ENCODE measurements around the gene CCDC170. TPM values are rescaled to one million over a fixed set of nuclear protein-coding genes. Genes with fewer than 3 reads are reported as not detected.
"Not testable (repeated sequence)": the region's sequence is repeated elsewhere in the genome, so short reads cannot be mapped to it uniquely, and the experiment has no call there.

The CCDC170 gene
- total RNA-seq, 1 donor from 2014 or later: not detected

GRCh38 chr6:151539506-151540268, 45.9 kb downstream of the CCDC170 start:
- Histone ChIP-seq H3K36me3 (ENCODE audit: control insufficient read depth, insufficient read depth, low read length) (no peaks in the 10 kb centered on the region), H3K4me3 (ENCODE audit: low read depth, low read length) (no peak overlapping the region), H3K27me3 (ENCODE audit: control insufficient read depth, insufficient read depth, low read length) (no peaks in the 10 kb centered on the region)
- FAIRE-seq (no peak), DNase-seq (ENCODE audit: low read depth) (no peak)
- TF ChIP-seq, protein P1, sequence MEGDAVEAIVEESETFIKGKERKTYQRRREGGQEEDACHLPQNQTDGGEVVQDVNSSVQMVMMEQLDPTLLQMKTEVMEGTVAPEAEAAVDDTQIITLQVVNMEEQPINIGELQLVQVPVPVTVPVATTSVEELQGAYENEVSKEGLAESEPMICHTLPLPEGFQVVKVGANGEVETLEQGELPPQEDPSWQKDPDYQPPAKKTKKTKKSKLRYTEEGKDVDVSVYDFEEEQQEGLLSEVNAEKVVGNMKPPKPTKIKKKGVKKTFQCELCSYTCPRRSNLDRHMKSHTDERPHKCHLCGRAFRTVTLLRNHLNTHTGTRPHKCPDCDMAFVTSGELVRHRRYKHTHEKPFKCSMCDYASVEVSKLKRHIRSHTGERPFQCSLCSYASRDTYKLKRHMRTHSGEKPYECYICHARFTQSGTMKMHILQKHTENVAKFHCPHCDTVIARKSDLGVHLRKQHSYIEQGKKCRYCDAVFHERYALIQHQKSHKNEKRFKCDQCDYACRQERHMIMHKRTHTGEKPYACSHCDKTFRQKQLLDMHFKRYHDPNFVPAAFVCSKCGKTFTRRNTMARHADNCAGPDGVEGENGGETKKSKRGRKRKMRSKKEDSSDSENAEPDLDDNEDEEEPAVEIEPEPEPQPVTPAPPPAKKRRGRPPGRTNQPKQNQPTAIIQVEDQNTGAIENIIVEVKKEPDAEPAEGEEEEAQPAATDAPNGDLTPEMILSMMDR (IDR thresholded peaks at IDR 0.05; ENCODE audit: insufficient read depth, low read length, severe bottlenecking): no peak

GRCh38 chr6:151544453-151544852, 50.6 kb downstream of the CCDC170 start:
- no peaks in the 10 kb centered on the region for H3K27me3 ChIP-seq (ENCODE audit: control insufficient read depth, insufficient read depth, low read length)
- DNase-seq (ENCODE audit: low read depth) (no peak), FAIRE-seq (no peak)
- TF ChIP-seq, protein P1 (IDR thresholded peaks at IDR 0.05; ENCODE audit: insufficient read depth, low read length, severe bottlenecking): no peak
- H3K4me3 ChIP-seq (ENCODE audit: low read depth, low read length): no peak overlapping the region
- no peaks in the 10 kb centered on the region for H3K36me3 ChIP-seq (ENCODE audit: control insufficient read depth, insufficient read depth, low read length)

- H3K27me3 ChIP-seq (ENCODE audit: control insufficient read depth, insufficient read depth, low read length); H3K4me3 ChIP-seq (ENCODE audit: low read depth, low read length); H3K36me3 ChIP-seq (ENCODE audit: control insufficient read depth, insufficient read depth, low read length); DNase-seq (ENCODE audit: low read depth); FAIRE-seq: not testable (repeated sequence)
Observed at GRCh38 chr6:151544884-151545283, 51.1 kb downstream of the CCDC170 start.

DNA sequence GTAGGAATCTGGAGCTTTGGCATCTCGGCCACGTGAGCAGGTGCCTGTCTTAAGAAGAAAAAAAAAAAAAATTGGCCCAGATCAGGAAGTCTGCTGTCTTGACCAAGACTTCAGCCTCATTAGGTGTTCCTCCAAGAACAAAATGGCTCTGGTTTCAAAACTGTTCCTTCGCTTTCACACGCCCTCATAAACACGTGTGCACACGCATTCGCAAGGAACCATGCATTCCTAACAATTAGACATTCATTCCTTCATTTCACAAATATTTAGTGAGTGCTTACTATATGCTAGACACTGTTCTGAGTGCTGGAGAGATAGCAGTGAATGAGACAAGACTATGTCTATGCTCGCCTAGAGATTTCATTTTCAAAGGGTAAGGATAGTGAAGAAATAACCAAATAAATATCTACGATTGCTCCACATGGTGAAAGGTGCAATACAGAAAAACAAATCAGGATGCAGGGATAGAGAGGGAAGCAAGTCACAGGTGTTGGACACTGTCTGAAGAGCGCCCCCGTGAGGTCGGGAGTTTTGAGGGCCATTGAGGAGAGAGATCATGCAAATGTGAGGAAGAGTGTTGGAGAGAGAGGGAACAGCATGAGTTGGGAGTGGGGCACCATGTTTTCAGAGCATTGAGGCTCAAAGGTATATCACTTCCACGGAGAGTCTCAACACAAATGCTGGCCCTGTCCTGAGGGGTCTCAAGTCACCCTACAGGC, 53.3 kb downstream of the CCDC170 start:
- FAIRE-seq: no peak
- Histone ChIP-seq H3K27me3 (ENCODE audit: control insufficient read depth, insufficient read depth, low read length) (no peaks in the 10 kb centered on the region), H3K4me3 (ENCODE audit: low read depth, low read length) (no peak overlapping the region), H3K36me3 (ENCODE audit: control insufficient read depth, insufficient read depth, low read length) (no peaks in the 10 kb centered on the region)
- TF ChIP-seq, protein P1 (IDR thresholded peaks at IDR 0.05; ENCODE audit: insufficient read depth, low read length, severe bottlenecking): no peak
- DNase-seq (ENCODE audit: low read depth): no peak

- Histone ChIP-seq H3K36me3 (ENCODE audit: control insufficient read depth, insufficient read depth, low read length) (no peaks in the 10 kb centered on the region), H3K4me3 (ENCODE audit: low read depth, low read length) (no peak overlapping the region), H3K27me3 (ENCODE audit: control insufficient read depth, insufficient read depth, low read length) (no peaks in the 10 kb centered on the region)
- TF ChIP-seq, protein P1 (IDR thresholded peaks at IDR 0.05; ENCODE audit: insufficient read depth, low read length, severe bottlenecking): no peak
- no peak for FAIRE-seq
- no peak for DNase-seq (ENCODE audit: low read depth)
Observed at GRCh38 chr6:151548201-151548600, 54.4 kb downstream of the CCDC170 start.

- Histone ChIP-seq H3K4me3 (ENCODE audit: low read depth, low read length) (no peak overlapping the region), H3K27me3 (ENCODE audit: control insufficient read depth, insufficient read depth, low read length) (no peaks in the 10 kb centered on the region), H3K36me3 (ENCODE audit: control insufficient read depth, insufficient read depth, low read length) (no peaks in the 10 kb centered on the region)
- FAIRE-seq (no peak), DNase-seq (ENCODE audit: low read depth) (no peak)
- TF ChIP-seq, protein P1 (IDR thresholded peaks at IDR 0.05; ENCODE audit: insufficient read depth, low read length, severe bottlenecking): no peak
Observed at GRCh38 chr6:151549790-151550189, 56.0 kb downstream of the CCDC170 start.
